WTC11 (cell line): ENCODE measurements around the gene TUBA3E.

Experiments used
- ATF6 ChIP-seq: sonication (generic); formaldehyde crosslinking; IDR thresholded peaks from 2 replicates; pipeline ENCODE4 v1.8.1; 2023; ENCODE audit warnings: mild to moderate bottlenecking, missing genetic modification reagents
- CTCF ChIP-seq: fragments of 200-600 bp; IDR thresholded peaks from 2 replicates; pipeline ENCODE4 v1.8.0; 2022; ENCODE audit warnings: antibody characterized with exemption
- ERG ChIP-seq: fragments of 250-450 bp; sonication (Bioruptor Pico); IDR thresholded peaks from 2 replicates; pipeline ENCODE4 v1.8.0; 2021; ENCODE audit warnings: mild to moderate bottlenecking
- GABPB1 ChIP-seq: sonication (generic); formaldehyde crosslinking; IDR thresholded peaks from 2 replicates; pipeline ENCODE4 v1.8.1; 2023; ENCODE audit warnings: mild to moderate bottlenecking, missing genetic modification reagents
- NFYB ChIP-seq: sonication (generic); formaldehyde crosslinking; conservative IDR thresholded peaks from 2 replicates; pipeline ENCODE4 v1.8.0; 2022; ENCODE audit warnings: low read depth, missing genetic modification reagents
- ZNF138 ChIP-seq: sonication (generic); formaldehyde crosslinking; conservative IDR thresholded peaks from 2 replicates; pipeline ENCODE4 v1.8.1; 2022; ENCODE audit warnings: mild to moderate bottlenecking, moderate library complexity, missing genetic modification reagents
- TF ChIP-seq, protein P1 (sequence below): sonication (generic); formaldehyde crosslinking; conservative IDR thresholded peaks from 2 replicates; pipeline ENCODE4 v1.8.1; 2022; ENCODE audit warnings: mild to moderate bottlenecking, missing genetic modification reagents
- TF ChIP-seq, protein P2 (sequence below): sonication (generic); formaldehyde crosslinking; IDR thresholded peaks from 2 replicates; pipeline ENCODE4 v1.8.1; 2023; ENCODE audit warnings: mild to moderate bottlenecking, missing genetic modification reagents

GRCh38 chr2:130152816-130153595 is 45.2 kb downstream of the TUBA3E start:
- no peak for TF ChIP-seq ATF6 (CRISPR knock-in tag)
- no peak for TF ChIP-seq NFYB (CRISPR knock-in tag)
- TF ChIP-seq, protein P1, sequence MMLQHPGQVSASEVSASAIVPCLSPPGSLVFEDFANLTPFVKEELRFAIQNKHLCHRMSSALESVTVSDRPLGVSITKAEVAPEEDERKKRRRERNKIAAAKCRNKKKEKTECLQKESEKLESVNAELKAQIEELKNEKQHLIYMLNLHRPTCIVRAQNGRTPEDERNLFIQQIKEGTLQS (CRISPR knock-in tag), result no peak
- no peak for TF ChIP-seq CTCF
- no peak for TF ChIP-seq ZNF138 (CRISPR knock-in tag)
- no peak for TF ChIP-seq GABPB1
- TF ChIP-seq ERG (CRISPR knock-in tag), result no peak
- TF ChIP-seq, protein P2, sequence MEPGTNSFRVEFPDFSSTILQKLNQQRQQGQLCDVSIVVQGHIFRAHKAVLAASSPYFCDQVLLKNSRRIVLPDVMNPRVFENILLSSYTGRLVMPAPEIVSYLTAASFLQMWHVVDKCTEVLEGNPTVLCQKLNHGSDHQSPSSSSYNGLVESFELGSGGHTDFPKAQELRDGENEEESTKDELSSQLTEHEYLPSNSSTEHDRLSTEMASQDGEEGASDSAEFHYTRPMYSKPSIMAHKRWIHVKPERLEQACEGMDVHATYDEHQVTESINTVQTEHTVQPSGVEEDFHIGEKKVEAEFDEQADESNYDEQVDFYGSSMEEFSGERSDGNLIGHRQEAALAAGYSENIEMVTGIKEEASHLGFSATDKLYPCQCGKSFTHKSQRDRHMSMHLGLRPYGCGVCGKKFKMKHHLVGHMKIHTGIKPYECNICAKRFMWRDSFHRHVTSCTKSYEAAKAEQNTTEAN, result no peak
